Stomach (tissue), 9 donors: Measurements from ENCODE around the gene CMKLR1. TPM values are rescaled to one million over a fixed set of nuclear protein-coding genes. Genes with fewer than 3 reads are reported as not detected.

Source experiments
- DNase-seq, 2 donors: peaks; one replicate each; pipeline versions ENCODE4 v3.0.0 to v3.0.0-alpha.2; 2013 to 2019
- H3K27ac ChIP-seq, 5 donors: fragments of 200-600 bp in 4 of 5; sonication (generic) in 4 of 5; one replicate each; pipeline ENCODE4 v1.5.1; 2013 to 2019; ENCODE audit warnings: mild to moderate bottlenecking in 1 of 5, moderate library complexity in 1 of 5
- H3K27me3 ChIP-seq, 3 donors: fragments of 200-600 bp; sonication (generic); one replicate each; pipeline ENCODE4 v1.5.1; 2017 to 2019; ENCODE audit warnings: mixed run types in 1 of 3
- H3K36me3 ChIP-seq, 4 donors: fragments of 200-600 bp; sonication (generic); 1 replicate in 3 of 4; 2 replicates in 1 of 4; pipeline ENCODE4 v1.5.1; 2016 to 2019
- H3K4me1 ChIP-seq, 4 donors: fragments of 200-600 bp; sonication (generic); one replicate each; pipeline ENCODE4 v1.5.1; 2016 to 2019
- H3K4me3 ChIP-seq, 4 donors: fragments of 200-600 bp; sonication (generic) in 3 of 4; one replicate each; pipeline ENCODE4 v1.5.1; 2016 to 2019; ENCODE audit warnings: mild to moderate bottlenecking in 1 of 4
- H3K9me3 ChIP-seq, 4 donors: fragments of 200-600 bp; sonication (generic); one replicate each; pipeline ENCODE4 v1.5.1; 2016 to 2019
- CTCF ChIP-seq, 7 experiments: fragments of 450-650 bp in 4 of 7; fragments of 200-600 bp in 3 of 7; sonication (generic) in 3 of 7; IDR thresholded peaks; one replicate each; pipeline ENCODE4 v1.5.1; 2016 to 2019; ENCODE audit warnings: antibody characterized with exemption in 7 of 7, control low read depth in 2 of 7, mild to moderate bottlenecking in 1 of 7
- EP300 ChIP-seq: sonication (generic); formaldehyde crosslinking; IDR thresholded peaks from one replicate; pipeline ENCODE4 v1.6.1; 2017; ENCODE audit warnings: antibody characterized with exemption
- POLR2A ChIP-seq, 4 donors: fragments of 450-650 bp; IDR thresholded peaks; one replicate each; pipeline ENCODE4 v1.6.1; 2016; ENCODE audit warnings: antibody characterized with exemption in 4 of 4, control low read depth in 2 of 4, mild to moderate bottlenecking in 1 of 4, moderate library complexity in 1 of 4
- POLR2AphosphoS5 ChIP-seq, 3 donors: sonication (generic); formaldehyde crosslinking; IDR thresholded peaks; one replicate each; pipeline ENCODE4 v1.6.1; 2016; ENCODE audit warnings: antibody characterized with exemption in 3 of 3
- WGBS, 5 donors: extraction: QIAGEN DNeasy Blood & Tissue Kit in 3 of 5; methylation state at CpG; one replicate each; pipeline versions ENCODE4 v1.1.5 to v1.1.7; 2013 to 2018; 5-methylcytosine and 5-hydroxymethylcytosine counted together
- intact Hi-C: fragments of 100-400 bp; cut with DNase I; formaldehyde crosslinking; loops from one replicate; pipeline ENCODE4 v1.15.1; 2023; ENCODE audit warnings: low total_unique reads
- polyA plus RNA-seq, 3 donors: library from polyadenylated mRNA; stranded (reverse); fragments of 200-250 nt; gene quantifications; one replicate each; pipeline ENCODE4 v1.2.3, GENCODE V29; 2013
- total RNA-seq, 5 donors: library from RNA; depleted of rRNA; stranded (reverse); fragments of >200 nt; gene quantifications; one replicate each; pipeline versions ENCODE4 v1.1.0 to v1.2.3, GENCODE V29; 2014 to 2016
- donor health status: healthy with polysubstance abuse.
- donor health status: Bipolar disorder and iron deficiency.
- donor health status: healthy.

Gene CMKLR1
- total and polyA plus RNA-seq, 8 donors: 0.45 to 46.1 (median 2.3) TPM

- no peaks in the 10 kb centered on the region for H3K4me1 ChIP-seq
- WGBS, 5 donors: 44 to 59% (median 53%) methylated on average over 8 of the region's 8 CpGs
- no peak for TF ChIP-seq EP300
- no peak for TF ChIP-seq POLR2AphosphoS5 (IDR thresholded peaks at IDR 0.05)
- TF ChIP-seq POLR2A (IDR thresholded peaks at IDR 0.05): no peak
- TF ChIP-seq CTCF (IDR thresholded peaks at IDR 0.05): no peak
- H3K27me3 ChIP-seq: peaks cover 0 to 3% (median 0%) of the 10 kb centered on the region in 3 donors
- no peak for DNase-seq
- intact Hi-C loops: no loop called here
- no peak overlapping the region for H3K4me3 ChIP-seq
- H3K9me3 ChIP-seq: no peaks in the 10 kb centered on the region
- no peaks in the 10 kb centered on the region for H3K36me3 ChIP-seq
- H3K27ac ChIP-seq: no peak overlapping the region
Measured at GRCh38 chr12:108345716-108346633, 6.9 kb upstream of the CMKLR1 start.

- intact Hi-C loops: no loop called here
- Histone ChIP-seq H3K9me3 (no peaks in the 10 kb centered on the region), H3K27ac (no peak overlapping the region), H3K4me3 (no peak overlapping the region), H3K4me1 (peaks cover 0 to 8% (median 4%) of the 10 kb centered on the region in 4 donors), H3K27me3 (peaks cover 0 to 18% (median 7%) of the 10 kb centered on the region in 3 donors), H3K36me3 (no peaks in the 10 kb centered on the region)
- TF ChIP-seq POLR2A (IDR thresholded peaks at IDR 0.05) (no peak), CTCF (IDR thresholded peaks at IDR 0.05) (no peak), EP300 (no peak), POLR2AphosphoS5 (IDR thresholded peaks at IDR 0.05) (no peak)
- no peak for DNase-seq
- 43 to 61% (median 45%) methylated on average over 5 of the region's 5 CpGs for WGBS, 5 donors
Measured at GRCh38 chr12:108342985-108343384, 3.9 kb upstream of the CMKLR1 start.

DNA sequence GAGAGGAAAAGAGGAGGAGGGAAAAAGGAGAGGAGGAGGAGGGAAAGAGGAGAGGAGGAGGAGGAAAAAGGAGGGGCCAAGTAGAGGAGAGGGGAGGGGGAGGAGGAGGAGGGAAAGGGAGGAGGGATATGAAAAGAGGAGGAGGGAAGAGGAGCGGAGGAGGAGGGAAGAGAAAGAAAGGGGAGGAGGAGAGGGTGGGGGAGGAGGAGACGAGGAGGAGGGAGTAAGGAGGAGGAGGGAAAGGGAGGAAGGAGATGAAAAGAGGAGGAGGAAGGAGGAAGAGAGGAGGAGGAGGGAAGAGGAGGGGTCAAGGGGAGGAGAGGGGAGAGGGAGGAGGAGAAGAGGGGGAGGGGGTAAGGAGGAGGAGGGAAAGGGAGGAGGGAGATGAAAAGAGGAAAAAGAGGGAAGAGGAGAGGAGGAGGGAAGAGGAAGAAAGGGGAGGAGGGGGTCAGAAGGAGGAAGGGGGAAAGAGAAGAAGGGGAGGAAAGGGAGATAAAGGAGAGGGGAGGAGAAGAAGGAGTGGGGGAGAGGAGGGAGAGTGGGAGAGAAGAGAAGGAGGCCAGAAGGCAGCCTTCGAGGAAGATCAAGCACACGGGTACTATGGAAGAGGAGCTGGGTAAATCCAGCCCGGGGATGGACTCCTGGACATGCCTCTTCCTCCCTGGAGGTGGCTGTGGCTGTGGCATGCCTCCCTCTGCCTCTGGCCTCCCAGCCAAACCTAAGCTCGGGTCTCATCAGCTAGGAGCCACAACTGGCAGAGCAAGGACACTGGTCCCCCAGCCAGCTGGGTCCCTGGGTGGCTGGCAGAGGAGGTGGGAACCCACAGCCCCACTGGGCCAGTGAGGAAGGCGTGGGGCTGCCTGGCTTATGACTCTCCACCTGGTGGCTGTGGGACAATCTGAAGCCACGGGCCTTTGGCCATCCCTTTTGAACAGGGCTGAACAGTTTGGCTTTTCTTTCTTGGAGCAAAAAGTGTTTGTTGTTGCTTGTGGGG lies 3.0 kb upstream of the CMKLR1 start:
- H3K27me3 ChIP-seq: peaks cover 0 to 26% (median 7%) of the 10 kb centered on the region in 3 donors
- peaks cover 0 to 8% (median 4%) of the 10 kb centered on the region in 4 donors for H3K4me1 ChIP-seq
- H3K4me3 ChIP-seq: no peak overlapping the region
- H3K9me3 ChIP-seq: no peaks in the 10 kb centered on the region
- H3K36me3 ChIP-seq: no peaks in the 10 kb centered on the region
- intact Hi-C loops: no loop called here
- DNase-seq: no peak
- H3K27ac ChIP-seq: no peak overlapping the region
- 67 to 79% (median 72%) methylated on average over 7 to 8 of the region's 8 CpGs for WGBS, 5 donors
- no peak for TF ChIP-seq EP300
- TF ChIP-seq POLR2AphosphoS5 (IDR thresholded peaks at IDR 0.05): no peak
- TF ChIP-seq POLR2A (IDR thresholded peaks at IDR 0.05): no peak
- TF ChIP-seq CTCF (IDR thresholded peaks at IDR 0.05): no peak

GRCh38 chr12:108341356-108341755 lies 2.2 kb upstream of the CMKLR1 start:
- Histone ChIP-seq H3K9me3 (no peaks in the 10 kb centered on the region), H3K4me1 (peaks cover 0 to 8% (median 4%) of the 10 kb centered on the region in 4 donors), H3K27ac (no peak overlapping the region), H3K27me3 (peaks cover 0 to 29% (median 7%) of the 10 kb centered on the region in 3 donors), H3K4me3 (no peak overlapping the region), H3K36me3 (no peaks in the 10 kb centered on the region)
- DNase-seq: no peak
- intact Hi-C loops: no loop called here
- whole genome bisulfite sequencing, 5 donors: 57 to 85% (median 65%) methylated on average over 3 of the region's 3 CpGs
- TF ChIP-seq EP300: no peak
- TF ChIP-seq CTCF (IDR thresholded peaks at IDR 0.05): no peak
- TF ChIP-seq POLR2AphosphoS5 (IDR thresholded peaks at IDR 0.05): no peak
- no peak for TF ChIP-seq POLR2A (IDR thresholded peaks at IDR 0.05)
